NCI-H82 (cell line): ENCODE measurements around the gene VMO1.
"Not testable (repeated sequence)": the region's sequence is repeated elsewhere in the genome, so short reads cannot be mapped to it uniquely, and the experiment has no call there.

Source experiments
- DNase-seq: peaks from one replicate; lab custom pipeline; 2025; lab: John Stamatoyannopoulos, UW

VMO1 gene, protein sequence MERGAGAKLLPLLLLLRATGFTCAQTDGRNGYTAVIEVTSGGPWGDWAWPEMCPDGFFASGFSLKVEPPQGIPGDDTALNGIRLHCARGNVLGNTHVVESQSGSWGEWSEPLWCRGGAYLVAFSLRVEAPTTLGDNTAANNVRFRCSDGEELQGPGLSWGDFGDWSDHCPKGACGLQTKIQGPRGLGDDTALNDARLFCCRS

DNA sequence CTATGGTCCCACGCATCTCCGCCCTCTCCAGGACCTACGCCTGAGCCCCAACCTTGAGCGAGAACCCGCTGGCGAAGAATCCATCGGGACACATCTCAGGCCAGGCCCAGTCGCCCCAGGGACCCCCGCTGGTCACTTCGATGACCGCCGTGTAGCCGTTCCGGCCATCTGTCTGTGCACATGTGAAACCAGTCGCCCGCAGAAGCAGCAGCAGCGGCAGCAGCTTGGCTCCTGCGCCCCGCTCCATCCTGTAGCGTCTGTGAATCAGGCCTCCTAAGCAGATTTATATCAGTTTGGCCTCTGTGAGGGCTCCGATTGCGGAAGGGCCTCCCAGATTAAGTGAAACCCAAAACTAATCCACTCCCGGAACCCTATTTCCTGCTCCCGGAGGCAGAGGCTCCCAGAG, at the start of gene VMO1:
TSS of gene VMO1 (minus strand) at position 259 of the 406 bp plus-strand sequence. CDS start at position 247, 12 bp downstream.
- peak; percentile 95 for DNase-seq

DNA sequence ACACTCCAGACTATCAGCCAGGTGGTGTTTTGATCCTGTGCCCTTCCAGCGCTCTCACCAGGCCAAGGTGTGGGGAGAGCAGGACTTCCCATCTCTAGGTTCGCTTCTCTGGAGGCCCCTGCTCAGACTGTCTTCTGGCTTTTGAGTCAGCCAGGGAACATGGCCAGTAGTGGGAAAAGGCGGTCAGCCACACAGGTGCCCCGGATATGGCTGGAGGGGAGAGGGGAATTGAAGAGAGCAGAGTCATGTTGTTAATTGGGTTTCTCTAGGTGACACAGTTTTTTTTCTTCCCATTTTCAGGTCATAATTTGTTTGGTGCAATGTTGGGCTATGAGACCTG, 48.5 kb upstream of the VMO1 start:
- DNase-seq: peak; percentile 58

DNA sequence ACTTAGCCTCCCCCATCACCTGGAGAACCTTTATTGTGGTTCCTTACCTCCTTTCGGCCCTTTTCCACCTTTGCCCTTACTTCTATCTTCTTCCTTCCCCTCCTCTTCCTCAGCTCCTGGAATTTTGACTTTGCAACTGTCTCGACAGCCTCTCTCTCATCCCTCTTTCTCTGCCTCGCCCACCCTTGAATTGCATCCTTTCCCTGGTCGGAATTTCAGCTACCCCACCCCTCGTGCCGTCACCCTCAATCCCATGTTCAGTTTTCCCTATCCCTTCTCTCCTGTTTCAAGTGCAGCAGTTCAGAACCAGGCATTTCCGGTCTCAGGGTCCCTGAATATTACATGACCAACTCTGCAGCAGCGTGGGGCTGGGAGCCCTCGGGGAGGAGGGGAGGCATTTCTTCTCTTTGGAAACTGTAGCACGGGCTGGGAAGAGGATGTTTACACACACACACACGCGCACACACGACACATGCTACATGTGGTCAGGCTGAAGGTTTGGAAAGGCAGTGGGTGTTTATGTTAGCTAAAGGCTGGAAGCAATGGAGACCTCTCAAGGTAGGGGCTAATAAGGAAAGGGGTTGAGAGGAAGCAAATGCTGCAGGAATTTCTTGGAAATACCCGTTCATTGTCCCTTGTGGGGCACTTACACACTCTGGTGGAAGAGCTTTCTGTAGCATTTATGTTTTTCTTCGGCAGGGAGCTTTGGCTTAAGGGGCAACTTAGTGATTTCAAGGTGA, 47.9 kb upstream of the VMO1 start:
- peak; percentile 73 for DNase-seq

DNA sequence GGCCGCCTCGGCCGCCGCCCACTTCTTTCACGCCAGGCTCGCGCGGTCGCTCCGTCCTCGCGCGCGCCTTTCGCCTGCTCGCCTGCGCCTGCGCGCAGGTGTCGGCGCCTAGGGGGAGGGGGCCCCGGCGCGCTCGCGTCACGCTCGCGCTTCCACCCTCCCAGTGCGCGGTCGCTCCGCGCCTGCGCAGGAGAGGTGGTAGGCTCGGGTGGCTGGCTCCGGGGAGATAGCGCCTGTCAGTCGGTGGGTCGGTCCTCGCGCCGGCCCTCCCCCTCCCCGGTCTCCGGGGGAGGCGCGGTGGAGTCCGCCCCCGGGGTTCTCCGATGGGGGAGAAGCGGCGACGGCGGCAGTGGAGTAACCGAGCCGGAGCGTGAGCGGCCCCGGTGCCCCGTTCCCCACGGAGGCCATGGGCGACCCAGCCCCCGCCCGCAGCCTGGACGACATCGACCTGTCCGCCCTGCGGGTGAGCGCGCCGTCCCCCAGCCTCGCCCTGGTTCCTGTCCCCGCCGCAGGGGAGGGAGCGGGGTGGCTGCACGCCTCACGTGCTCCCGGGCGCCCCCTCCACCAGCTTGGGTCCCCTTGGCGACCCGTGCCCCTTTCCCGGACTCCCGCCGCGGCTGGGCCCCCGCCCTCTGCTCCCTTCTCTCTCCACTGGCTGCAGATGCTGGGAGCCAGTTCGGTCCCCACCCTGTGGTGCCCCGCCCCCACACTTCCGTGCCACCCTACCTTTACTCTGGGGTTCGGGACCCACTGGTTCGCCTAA, 47.2 kb upstream of the VMO1 start, which contains the start of gene MINK1:
TSS of gene MINK1 (plus strand) at position 163 of the 763 bp plus-strand sequence. CDS start at position 407, 244 bp downstream.
- DNase-seq: peak; percentile 98

DNA sequence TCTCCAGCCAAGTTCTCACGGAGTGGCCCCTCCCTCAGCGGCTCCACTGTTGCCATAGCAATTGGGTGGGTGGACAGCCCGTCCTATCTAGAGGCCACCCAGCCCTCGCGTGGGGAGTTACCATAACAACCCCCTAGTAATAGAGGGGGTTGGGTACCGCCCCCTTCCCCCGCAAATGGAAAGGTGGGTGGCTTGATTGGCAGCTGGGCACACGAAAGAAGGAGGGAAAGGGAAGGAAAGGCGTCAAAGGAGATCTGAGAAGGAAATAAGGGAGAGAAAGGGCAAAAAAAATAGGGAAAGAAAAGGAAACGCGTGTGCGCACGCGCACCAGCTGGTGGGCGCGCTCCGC, 46.6 kb upstream of the VMO1 start:
- not testable (repeated sequence) for DNase-seq

DNA sequence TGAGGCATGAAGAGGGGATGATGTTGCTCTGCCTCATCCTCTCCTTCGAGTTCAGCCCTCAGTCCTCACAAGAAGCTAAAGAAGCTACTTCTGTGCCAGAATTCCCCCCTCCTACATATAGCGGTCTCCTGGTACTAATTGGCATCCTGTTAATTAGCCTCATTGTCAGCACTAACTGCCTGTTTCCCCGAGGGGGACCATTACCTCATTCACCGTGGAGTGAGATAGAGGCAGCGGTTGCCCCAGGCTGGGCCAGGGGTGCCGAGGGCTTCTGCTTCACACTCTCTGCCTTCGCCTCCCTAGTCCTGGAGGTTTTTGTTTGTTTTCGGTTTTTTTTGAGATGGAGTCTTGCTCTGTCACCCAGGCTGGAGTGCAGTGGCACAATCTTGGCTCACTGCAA, 41.2 kb upstream of the VMO1 start:
- DNase-seq: no peak

DNA sequence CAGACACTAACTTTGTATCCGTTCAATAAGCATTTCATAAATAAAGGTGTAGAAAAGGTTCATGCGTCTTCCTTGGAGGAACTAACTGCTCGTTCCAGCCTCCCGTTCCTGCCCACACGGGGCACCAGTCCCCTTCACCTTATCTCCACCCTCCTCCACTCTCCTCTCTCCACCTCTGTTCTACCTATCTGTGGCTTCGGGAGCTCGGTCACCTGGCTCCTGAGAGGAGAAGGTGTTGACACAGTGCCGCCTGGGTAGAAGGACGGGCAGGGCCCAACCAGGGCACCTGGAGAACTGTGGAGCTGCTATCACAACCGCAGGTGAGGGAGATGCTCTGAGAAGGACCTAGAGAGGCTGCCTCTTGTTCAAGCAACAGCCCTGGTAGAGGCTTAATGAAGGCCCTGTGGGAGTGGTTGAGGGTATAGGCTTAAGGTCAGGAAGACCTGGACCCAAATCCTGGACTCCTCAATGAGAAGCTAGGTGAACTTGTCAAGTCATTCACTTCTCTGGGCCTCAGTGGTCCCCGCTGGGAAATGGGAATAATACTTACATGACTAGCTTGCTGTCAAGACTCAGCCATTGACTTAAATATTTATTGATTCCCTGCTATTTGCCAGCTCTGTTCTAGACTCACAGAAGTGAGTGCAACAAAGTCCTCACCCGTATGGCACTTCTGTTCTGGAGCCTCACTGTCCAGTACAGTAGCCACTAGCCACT, 37.4 kb upstream of the VMO1 start:
- DNase-seq: no peak

DNA sequence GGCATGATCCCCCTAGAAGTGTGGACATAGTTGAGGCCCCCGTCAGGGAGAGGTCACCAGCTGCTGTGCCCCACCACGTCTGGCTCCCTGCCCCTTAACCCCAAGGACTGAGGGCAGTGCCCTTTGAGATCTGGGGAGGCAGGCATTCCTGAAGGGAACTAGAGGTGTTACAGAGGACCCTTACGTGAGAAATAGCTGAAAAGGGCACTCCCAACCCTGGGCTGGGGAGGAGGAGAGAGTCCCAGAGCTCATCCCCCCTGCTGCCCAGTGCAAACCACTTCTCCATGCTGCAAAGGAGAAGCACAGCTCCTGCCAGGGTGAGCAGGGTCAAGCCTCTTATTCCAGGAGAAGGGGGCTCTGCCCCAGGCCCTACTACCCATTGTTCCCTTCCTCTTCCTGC, 36.7 kb upstream of the VMO1 start:
- no peak for DNase-seq

DNA sequence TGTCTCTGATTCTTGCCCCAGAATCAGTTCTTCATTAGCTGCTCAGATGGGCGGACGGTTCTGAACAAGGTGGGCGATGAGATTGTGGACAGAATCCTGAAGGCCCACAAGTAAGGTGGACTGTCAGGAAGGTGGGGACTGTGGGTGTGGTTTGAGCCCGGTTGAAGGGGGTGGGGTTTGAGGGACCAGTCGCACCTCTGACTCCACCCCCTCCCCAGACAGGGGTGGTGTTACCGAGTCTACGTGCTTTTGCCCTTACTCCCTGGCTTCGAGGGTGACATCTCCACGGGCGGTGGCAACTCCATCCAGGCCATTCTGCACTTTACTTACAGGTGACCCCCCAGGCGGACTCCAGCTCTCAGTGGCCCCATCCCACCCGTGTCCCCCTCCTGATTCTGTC, 32.1 kb upstream of the VMO1 start:
- DNase-seq: peak; percentile 25

DNA sequence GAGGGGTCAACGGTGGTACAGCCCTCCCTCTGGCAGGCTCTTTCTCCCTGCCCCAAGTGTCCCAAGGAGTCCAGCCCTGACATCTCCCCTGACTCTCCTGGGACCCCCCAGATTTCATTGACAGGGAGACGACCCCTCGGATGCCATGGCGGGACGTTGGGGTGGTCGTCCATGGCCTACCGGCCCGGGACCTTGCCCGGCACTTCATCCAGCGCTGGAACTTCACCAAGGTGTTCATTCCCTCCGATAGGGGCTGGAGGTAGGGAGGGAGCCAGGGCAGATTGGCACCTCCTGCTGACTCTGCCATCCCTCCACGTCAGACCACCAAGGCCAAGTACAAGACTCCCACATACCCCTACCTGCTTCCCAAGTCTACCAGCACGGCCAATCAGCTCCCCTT, 30.7 kb upstream of the VMO1 start:
- DNase-seq: no peak

DNA sequence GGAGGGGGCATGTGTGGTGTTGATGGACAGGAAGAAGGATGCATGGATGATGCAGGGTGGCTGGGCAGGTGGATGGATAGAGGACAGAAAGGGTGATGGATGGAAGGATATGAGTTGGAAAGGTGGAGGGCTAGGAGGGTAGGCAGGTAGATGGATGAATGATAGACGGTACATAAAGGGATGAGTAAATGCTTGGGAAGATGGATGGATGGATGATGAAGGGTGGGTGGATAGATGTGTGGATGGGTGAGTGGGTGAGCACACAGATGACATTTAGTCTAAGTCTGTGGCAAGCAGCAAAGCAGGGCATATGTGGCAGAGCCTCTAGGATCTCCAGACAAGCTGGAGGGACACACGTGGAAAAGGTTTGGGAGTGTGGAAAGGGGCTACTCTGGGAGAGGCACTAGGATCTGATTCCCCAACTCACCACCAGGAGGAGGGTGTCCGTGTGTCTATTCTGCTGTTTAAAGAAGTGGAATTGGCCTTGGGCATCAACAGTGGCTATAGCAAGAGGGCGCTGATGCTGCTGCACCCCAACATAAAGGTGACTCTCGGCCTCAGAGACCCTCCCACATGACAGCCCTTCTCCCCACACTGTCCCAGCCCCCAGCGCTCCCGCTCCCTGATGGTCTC, 29.0 kb upstream of the VMO1 start:
- peak; percentile 54 for DNase-seq

DNA sequence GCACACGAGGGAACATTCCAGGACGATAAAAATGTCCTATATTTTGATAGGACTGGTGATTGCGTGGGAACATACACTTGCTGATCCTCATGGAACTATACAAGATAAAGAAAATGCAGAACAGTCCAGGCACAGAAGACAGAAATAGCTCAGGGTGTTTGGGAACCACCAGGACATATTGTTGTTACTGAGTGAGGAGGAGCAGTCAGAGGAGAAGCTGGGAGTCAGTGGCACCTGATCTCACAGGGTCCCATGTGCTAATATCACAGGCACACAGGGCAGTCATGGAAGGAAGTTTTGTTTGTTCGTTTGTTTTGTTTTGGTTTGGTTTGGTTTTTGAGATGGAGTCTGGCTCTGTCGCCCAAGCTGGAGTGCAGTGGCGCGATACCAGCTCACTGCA, 26.5 kb upstream of the VMO1 start:
- DNase-seq: no peak

DNA sequence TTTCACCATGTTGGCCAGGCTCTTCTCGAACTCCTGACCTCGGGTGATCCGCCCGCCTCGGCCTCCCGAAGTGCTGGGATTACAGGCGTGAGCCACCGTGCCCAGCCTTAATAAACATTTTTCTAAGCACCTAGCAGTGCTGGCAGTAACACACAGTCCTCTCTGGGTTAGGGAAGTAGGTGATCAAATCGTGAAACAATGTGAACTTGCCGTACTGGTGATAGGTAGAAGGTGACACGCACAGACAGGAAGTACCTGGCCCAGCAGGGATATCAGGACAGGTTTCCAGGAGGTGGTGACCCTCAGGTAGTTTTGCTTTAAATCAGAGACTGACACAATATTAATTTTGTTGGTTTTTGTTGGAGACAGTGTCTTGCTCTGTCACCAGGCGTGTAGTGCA, 25.3 kb upstream of the VMO1 start:
- DNase-seq: no peak

DNA sequence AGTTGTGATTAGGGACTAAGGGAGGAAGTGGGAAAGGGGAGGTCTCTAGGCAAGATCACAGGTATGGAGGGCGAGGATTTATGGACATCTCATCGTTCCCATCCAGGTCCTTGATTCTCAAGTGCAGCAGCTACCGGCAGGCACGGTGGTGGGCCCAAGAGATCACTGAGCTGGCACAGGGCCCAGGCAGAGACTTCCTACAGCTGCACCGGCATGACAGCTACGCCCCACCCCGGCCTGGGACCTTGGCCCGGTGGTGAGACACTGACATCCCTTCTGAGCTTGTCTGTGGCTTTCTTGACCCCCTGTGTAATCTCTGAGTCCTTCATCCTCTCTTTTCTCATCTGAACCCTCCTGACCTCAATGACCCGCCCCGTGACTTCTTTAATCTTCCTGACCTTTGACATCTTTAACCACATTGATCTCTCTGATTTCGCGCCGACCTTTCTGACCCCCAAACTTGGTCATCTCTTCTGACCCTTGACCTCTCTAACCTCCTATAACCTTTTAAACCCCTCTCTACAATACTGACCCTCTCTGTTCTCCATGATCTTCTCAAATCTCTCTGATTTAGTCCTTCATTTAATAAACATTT, 24.6 kb upstream of the VMO1 start:
- no peak for DNase-seq

DNA sequence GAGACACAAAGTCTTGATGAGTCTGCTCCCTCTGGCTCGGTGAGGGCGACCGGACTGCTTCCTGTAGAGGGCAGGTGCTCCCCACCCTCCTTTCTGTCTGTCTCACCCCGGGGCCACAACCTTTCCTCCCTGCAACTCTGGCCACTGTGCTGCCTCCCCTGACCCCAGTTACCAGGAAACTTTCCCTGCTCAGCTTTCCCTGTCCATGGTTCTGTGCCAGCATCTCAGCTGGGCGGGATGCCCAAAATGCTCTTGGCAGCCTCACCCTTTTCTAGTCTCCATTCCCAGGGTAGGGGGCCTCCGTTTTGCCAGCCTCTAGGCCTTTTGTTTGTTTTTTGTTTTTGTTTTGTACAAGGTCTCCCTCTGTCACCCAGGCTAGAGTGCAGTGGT, 22.2 kb upstream of the VMO1 start:
- no peak for DNase-seq

DNA sequence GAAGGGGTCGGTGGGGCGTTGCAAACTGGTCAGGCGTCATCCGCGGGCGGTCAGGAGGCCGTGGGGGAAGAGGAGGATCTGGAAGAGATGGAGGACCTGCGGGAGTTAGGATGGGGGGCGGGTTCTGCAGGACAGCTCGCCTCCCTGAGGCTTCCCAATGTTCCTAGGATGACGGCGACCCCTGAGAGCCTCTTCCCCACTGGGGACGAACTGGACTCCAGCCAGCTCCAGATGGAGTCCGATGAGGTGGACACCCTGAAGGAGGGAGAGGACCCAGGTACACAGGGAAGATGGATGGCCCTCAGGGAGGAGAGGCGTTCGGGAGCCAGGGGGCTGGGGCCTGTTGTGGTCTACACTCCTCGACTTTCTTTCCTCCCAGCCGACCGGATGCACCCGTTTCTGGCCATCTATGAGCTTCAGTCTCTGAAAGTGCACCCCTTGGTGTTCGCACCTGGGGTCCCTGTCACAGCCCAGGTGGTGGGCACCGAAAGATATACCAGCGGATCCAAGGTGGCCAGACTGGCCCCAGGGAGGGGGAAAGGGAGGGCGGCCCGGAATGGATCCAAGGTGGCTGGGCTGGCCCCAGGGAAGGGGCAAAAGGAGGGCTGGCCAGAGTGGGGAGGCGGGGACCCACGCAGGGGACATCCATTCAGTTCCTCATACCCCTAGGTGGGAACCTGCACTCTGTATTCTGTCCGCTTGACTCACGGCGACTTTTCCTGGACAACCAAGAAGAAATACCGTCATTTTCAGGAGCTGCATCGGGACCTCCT, 21.6 kb upstream of the VMO1 start:
- no peak for DNase-seq

DNA sequence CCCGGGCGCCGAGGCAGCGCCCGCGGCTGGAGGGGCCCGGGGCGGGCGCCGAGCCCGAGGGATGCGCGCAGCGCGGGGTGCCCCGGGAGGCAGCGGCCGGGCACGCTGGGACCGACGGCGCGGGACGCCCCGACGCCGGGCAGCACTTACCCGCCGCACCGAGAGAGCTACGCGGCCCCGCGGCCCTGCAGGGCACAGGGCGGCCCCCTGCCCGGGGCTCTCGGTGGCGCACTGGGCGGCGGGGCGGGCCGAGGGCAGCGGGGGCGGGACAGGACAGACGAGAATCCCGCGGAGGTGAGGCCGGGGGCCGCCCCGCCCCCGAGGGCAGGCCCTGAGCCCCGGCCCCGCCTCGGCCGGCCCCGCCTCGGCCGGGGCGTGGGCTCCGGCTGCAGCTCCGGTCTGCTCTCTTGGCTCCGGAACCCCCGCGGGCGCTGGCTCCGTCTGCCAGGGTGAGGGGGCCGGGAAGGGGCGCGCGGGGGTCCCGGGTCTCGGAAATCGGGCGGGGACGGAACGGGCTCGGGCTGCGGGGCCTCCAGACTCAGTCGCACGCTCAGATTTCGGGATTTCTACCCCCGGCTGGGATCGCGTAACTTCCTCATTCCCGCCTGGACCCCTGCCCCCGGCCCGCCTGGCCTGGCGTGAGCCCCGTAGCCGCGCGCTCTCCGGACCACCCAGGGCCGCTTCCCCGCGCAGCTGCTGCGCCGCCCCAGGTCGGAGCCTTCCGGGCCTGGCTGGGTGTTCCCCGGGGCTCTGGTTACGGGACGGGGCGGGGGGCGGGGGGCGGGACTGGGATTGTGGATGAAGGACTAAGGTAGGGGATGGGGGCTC, 20.8 kb upstream of the VMO1 start, which contains the start of gene PLD2:
TSS of gene PLD2 (plus strand) at position 376 of the 828 bp plus-strand sequence. CDS start 621 bp downstream, outside the sequence.
- DNase-seq: peak; percentile 95

DNA sequence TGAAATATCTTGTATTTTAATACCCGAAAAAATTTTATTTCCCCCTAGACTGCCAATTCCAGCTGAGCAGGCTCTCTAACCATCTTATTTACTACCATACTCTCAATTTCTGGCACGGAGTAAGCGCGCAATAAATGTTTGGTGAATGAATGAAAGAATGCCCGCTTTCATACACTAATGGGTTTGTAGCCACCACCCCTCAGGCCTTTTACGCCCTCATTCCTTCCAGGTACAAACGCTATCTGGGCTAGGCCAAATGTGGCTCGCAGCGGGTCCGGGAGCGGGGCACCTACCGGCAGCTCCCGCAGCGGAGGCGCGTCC, 20.3 kb upstream of the VMO1 start:
- peak; percentile 58 for DNase-seq

DNA sequence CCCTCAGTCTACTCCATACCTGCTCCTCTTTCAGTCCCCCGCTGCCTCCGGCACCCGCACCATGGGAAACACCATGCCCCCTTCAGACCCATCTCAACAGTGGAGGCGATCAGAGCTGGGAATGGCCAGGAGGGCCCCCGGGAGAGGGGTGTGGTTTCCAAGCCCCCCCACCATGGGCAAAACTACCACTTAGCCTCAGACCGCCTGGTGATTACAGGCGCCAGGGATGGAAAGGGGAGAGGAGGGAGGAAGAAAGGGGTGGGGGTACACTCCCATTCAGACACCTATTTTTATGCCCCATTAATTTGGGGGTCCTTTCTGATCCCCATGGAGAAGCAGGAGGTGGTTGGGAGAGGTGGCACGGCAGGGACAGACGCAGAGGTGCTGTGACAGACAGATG, 16.1 kb upstream of the VMO1 start, which contains the start of gene C17orf114:
TSS of gene C17orf114 (minus strand) at position 101 of the 400 bp plus-strand sequence.
- no peak for DNase-seq
